GM12878 (cell line): ENCODE measurements around the gene MCC. TPM values are rescaled to one million over a fixed set of nuclear protein-coding genes. Genes with fewer than 3 reads are reported as not detected.

Experiments
- ATAC-seq: fragments of 200-7000 bp; cut with Tn5 transposase; 3 replicates; pipeline ENCODE4 v1.9.1; 2020; ENCODE audit warnings: mild to moderate bottlenecking, moderate library complexity
- BruUV-seq: library from RNA; stranded (reverse); fragments of 400-500 nt; replicated peaks from 2 replicates; lab custom pipeline; 2021; lab: Mats Ljungman, UMichigan
- CTCF ChIA-PET: fragments of 300-600 bp; sonication (Branson Sonifier 250); formaldehyde crosslinking; extraction: SDS; loops from one replicate; lab custom pipeline; 2021; ENCODE audit warnings: inconsistent platforms; lab: Yijun Ruan, JAX
- POLR2A ChIA-PET: fragments of 350-600 bp; formaldehyde crosslinking; extraction: SDS; loops from one replicate; lab custom pipeline; 2021; ENCODE audit warnings: inconsistent platforms; lab: Charles Lee
- RAD21 ChIA-PET: fragments of 300-600 bp; sonication (Branson Sonifier 250); formaldehyde crosslinking; loops from one replicate; lab custom pipeline; 2023; ENCODE audit warnings: antibody characterized with exemption; ENCODE audit not compliant: unreplicated experiment; lab: Charles Lee
- SMC1A ChIA-PET: fragments of 300-600 bp; sonication (Branson Sonifier 250); formaldehyde crosslinking; loops from one replicate; lab custom pipeline; 2023; ENCODE audit not compliant: unreplicated experiment, uncharacterized antibody; lab: Charles Lee
- DNase-seq: peaks from one replicate; pipeline ENCODE4 v3.0.0-alpha.2; 2011; ENCODE audit warnings: low read depth, low spot score
- FAIRE-seq: peaks from 3 replicates; lab custom pipeline; 2011; peaks lifted over from hg19 to GRCh38; lab: Jason Lieb, UNC
- H2AFZ ChIP-seq: 2 replicates; pipeline ENCODE4 v1.6.0; 2011; ENCODE audit warnings: low read depth, low read length, control low read depth; ENCODE audit not compliant: control insufficient read depth
- H3K27ac ChIP-seq: 2 replicates; pipeline ENCODE4 v1.5.1; 2011; ENCODE audit warnings: control low read depth; ENCODE audit not compliant: control insufficient read depth, insufficient read depth
- H3K27me3 ChIP-seq, 2 experiments: replicated peaks in 1 of 2; 2 replicates each; pipeline versions ENCODE4 v1.6.0 to v1.6.1; 2011; ENCODE audit warnings: low read length in 1 of 2; ENCODE audit not compliant: control insufficient read depth in 2 of 2, insufficient read depth in 2 of 2
- H3K36me3 ChIP-seq, 2 experiments: 2 replicates each; pipeline ENCODE4 v1.5.1; 2011; ENCODE audit warnings: low read length in 1 of 2; ENCODE audit not compliant: control insufficient read depth in 2 of 2, insufficient read depth in 2 of 2
- H3K4me1 ChIP-seq: 2 replicates; pipeline ENCODE4 v1.6.1; 2011; ENCODE audit warnings: mild to moderate bottlenecking, low read length, moderate library complexity, mixed read lengths; ENCODE audit not compliant: control insufficient read depth, insufficient read depth
- H3K4me2 ChIP-seq: 2 replicates; pipeline ENCODE4 v1.6.0; 2011; ENCODE audit warnings: control low read depth; ENCODE audit not compliant: control insufficient read depth, insufficient read depth
- H3K4me3 ChIP-seq: fragments of 200-600 bp; sonication (generic); 2 replicates; pipeline ENCODE4 v1.5.1; 2016
- H3K79me2 ChIP-seq: 2 replicates; pipeline ENCODE4 v1.6.0; 2011; ENCODE audit warnings: low read length; ENCODE audit not compliant: control insufficient read depth, insufficient read depth
- H3K9ac ChIP-seq: 2 replicates; pipeline ENCODE4 v1.8.0; 2011; ENCODE audit warnings: low read length, control low read depth, mixed read lengths; ENCODE audit not compliant: control insufficient read depth, insufficient read depth
- H3K9me3 ChIP-seq: replicated peaks from 3 replicates; pipeline ENCODE4 v1.5.1; 2011; ENCODE audit warnings: mild to moderate bottlenecking, low read length; ENCODE audit not compliant: control insufficient read depth, insufficient read depth
- H4K20me1 ChIP-seq: 2 replicates; pipeline ENCODE4 v1.6.0; 2011; ENCODE audit not compliant: control insufficient read depth, insufficient read depth
- MXI1 ChIP-seq: fragments of 150-350 bp; IDR thresholded peaks from 2 replicates; pipeline ENCODE4 v1.6.1; 2011; ENCODE audit warnings: low read depth, mild to moderate bottlenecking, inconsistent platforms, low read length, improper control_type of control experiment
- TCF12 ChIP-seq: IDR thresholded peaks from 2 replicates; pipeline ENCODE4 v1.6.1; 2011; ENCODE audit warnings: low read depth, mild to moderate bottlenecking, low read length
- ZBTB33 ChIP-seq: fragments of 450-650 bp; IDR thresholded peaks from 2 replicates; pipeline ENCODE4 v1.6.1; 2017; ENCODE audit warnings: mild to moderate bottlenecking
- ZSCAN29 ChIP-seq: fragments of 450-650 bp; IDR thresholded peaks from 2 replicates; pipeline ENCODE4 v1.6.1; 2017; ENCODE audit warnings: mild to moderate bottlenecking, moderate library complexity
- WGBS: methylation state at CpG from one replicate; pipeline ENCODE4 v1.1.6; 2016; ENCODE audit warnings: low lambda C conversion rate; ENCODE audit not compliant: insufficient replicate concordance, insufficient coverage; ENCODE audit errors: missing lambda C conversion rate; 5-methylcytosine and 5-hydroxymethylcytosine counted together
- in situ Hi-C: fragments of 300-500 bp; cut with MboI; formaldehyde crosslinking; loops from 9 replicates; pipeline ENCODE4 v1.14.3; 2018; ENCODE audit warnings: mixed read lengths
- intact Hi-C: fragments of 100-400 bp; cut with micrococcal nuclease; formaldehyde crosslinking; loops from one replicate; pipeline ENCODE4 v1.14.2; 2022; ENCODE audit not compliant: unreplicated experiment
- polyA plus RNA-seq, 11 experiments: library from polyadenylated mRNA; depleted of rRNA in 4 of 11; unstranded in 6 of 11; stranded (reverse) in 5 of 11; fragments of >200 nt; fragmentation: Nextera tagmentation in 4 of 11; fragmentation: Illumina TruSeq in 1 of 11; extraction: Ambion mirVana in 4 of 11; extraction: Trizol in 1 of 11; gene quantifications; 1 replicate in 1 of 11; 2 replicates in 10 of 11; pipeline versions ENCODE4 v1.2.1 to v1.2.3, GENCODE V29; 2011 to 2016; ENCODE audit warnings: inconsistent platforms in 2 of 11, missing spikeins in 2 of 11, low read depth in 1 of 11
- total RNA-seq, 4 experiments: library from RNA; depleted of rRNA in 3 of 4; stranded (reverse); fragments of >200 nt in 3 of 4; fragmentation: Illumina TruSeq in 1 of 4; extraction: Trizol in 1 of 4; gene quantifications; 2 replicates each; pipeline versions ENCODE4 v1.2.1 to v1.2.3, GENCODE V29; 2013 to 2021

Gene MCC
- total and polyA plus RNA-seq, 10 of the 15 experiments (the other 5 are each of a cell fraction or from before 2014, with no cell fraction given) = 0.03 to 0.86 (median 0.16) TPM

DNA sequence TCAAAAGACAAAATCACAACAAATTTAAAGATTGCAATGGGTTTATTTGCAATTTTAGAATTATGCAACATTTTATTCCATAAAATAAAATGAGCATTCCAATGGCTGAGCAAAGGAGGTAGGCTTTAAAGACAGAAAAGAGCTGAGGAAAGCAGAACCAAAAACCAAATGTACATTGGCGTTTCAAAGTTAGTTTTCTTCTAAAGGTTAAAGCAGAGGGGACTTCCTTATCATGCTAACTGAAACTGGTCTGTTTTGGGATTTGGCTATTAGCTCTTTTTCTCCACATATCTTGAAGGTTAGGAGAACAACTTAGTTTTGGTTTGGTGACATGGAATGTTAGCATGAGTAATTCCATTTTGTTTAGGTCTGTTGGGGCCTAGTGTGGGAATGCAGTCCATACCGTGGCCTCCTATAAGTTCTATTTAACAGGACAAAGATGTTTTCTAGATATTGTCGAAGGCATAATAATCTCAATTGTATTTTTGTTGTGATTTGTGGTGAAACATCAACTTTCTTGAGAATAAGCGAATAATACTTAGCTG, 491.4 kb downstream of the MCC start:
- DNase-seq = no peak
- intact Hi-C loops = loop anchor here (1.0 to 5.0 kb wide), 4 partner anchors 334 to 609 kb away; no protein-coding TSS in a partner anchor
- ChIA-PET CTCF (interaction anchor here (0.6 to 3.6 kb wide), 71 partner anchors 10 to 615 kb away, joined by 3 to 79 read pairs (median 5); partner anchors contain the start of genes DCP2, SRP19 and YTHDC2), SMC1A (interaction anchor here (0.8 to 3.5 kb wide), 21 partner anchors 10 to 609 kb away, joined by 3 to 30 read pairs (median 8); partner anchors contain the start of gene YTHDC2), POLR2A (interaction anchor here (1.1 to 1.9 kb wide), 2 partner anchors 9 to 13 kb away, joined by 5 to 6 read pairs; no protein-coding TSS in a partner anchor), RAD21 (interaction anchor here (0.6 to 2.9 kb wide), 26 partner anchors 10 to 616 kb away, joined by 3 to 19 read pairs (median 4); partner anchors contain the start of gene YTHDC2)
- TF ChIP-seq MXI1 (no peak), TCF12 (no peak), ZSCAN29 (no peak), ZBTB33 (no peak)
- Histone ChIP-seq H2AFZ (no peak overlapping the region), H3K79me2 (peaks cover 20% of the 10 kb centered on the region), H3K9me3 (no peaks in the 10 kb centered on the region), H3K27me3 (no peaks in the 10 kb centered on the region), H3K36me3 (peaks cover 4 to 10% of the 10 kb centered on the region in 2 experiments; a peak in 2 of 4 replicates), H3K4me3 (no peak overlapping the region), H3K4me1 (no peaks in the 10 kb centered on the region), H3K27ac (no peak overlapping the region), H3K4me2 (no peak overlapping the region), H3K9ac (no peak overlapping the region), H4K20me1 (no peaks in the 10 kb centered on the region)
- WGBS = 57% methylated on average over 4 of the region's 4 CpGs
- BruUV-seq = no TSS peak
- no peak for FAIRE-seq
- no peak for ATAC-seq
- in situ Hi-C loops = loop anchor here (25.0 kb wide), 1 partner anchor 1415 kb away; no protein-coding TSS in a partner anchor
